Smooth muscle cell (in vitro differentiated cells): ENCODE results near the gene DAB2. TPM values are rescaled to one million over a fixed set of nuclear protein-coding genes. Genes with fewer than 3 reads are reported as not detected.
A peak's percentile ranks its signal among the peaks of the same experiment; 100 is the strongest.

Source experiments
- DNase-seq: peaks from one replicate; lab custom pipeline; 2025; ENCODE audit not compliant: unreplicated experiment; lab: John Stamatoyannopoulos, UW
- H2AFZ ChIP-seq: fragments of 200-600 bp; sonication (generic); 2 replicates; pipeline ENCODE4 v1.6.0; 2016; ENCODE audit warnings: antibody characterized with exemption, low read depth, mild to moderate bottlenecking
- H3F3A ChIP-seq: fragments of 200-600 bp; sonication (generic); 2 replicates; pipeline ENCODE4 v1.6.0; 2017; ENCODE audit warnings: antibody characterized with exemption, low read depth
- H3K27ac ChIP-seq: fragments of 200-600 bp; sonication (generic); 2 replicates; pipeline ENCODE4 v1.5.1; 2016; ENCODE audit warnings: low read depth, mild to moderate bottlenecking
- H3K27me3 ChIP-seq: fragments of 200-600 bp; sonication (generic); 2 replicates; pipeline ENCODE4 v1.6.1; 2016; ENCODE audit warnings: low read depth, mild to moderate bottlenecking
- H3K36me3 ChIP-seq: fragments of 200-600 bp; sonication (generic); 2 replicates; pipeline ENCODE4 v1.5.1; 2016; ENCODE audit warnings: low read depth
- H3K4me1 ChIP-seq: fragments of 200-600 bp; sonication (generic); 2 replicates; pipeline ENCODE4 v1.5.1; 2016; ENCODE audit warnings: low read depth
- H3K4me2 ChIP-seq: fragments of 200-600 bp; sonication (generic); 2 replicates; pipeline ENCODE4 v1.6.0; 2016; ENCODE audit warnings: mild to moderate bottlenecking
- H3K4me3 ChIP-seq: fragments of 200-600 bp; sonication (generic); 2 replicates; pipeline ENCODE4 v1.5.1; 2016; ENCODE audit warnings: mild to moderate bottlenecking
- H3K79me2 ChIP-seq: fragments of 200-600 bp; sonication (generic); 2 replicates; pipeline ENCODE4 v1.6.0; 2016; ENCODE audit warnings: low read depth, mild to moderate bottlenecking
- H3K9ac ChIP-seq: fragments of 200-600 bp; sonication (generic); 2 replicates; pipeline ENCODE4 v1.6.0; 2016; ENCODE audit warnings: low read depth
- H3K9me3 ChIP-seq: fragments of 200-600 bp; sonication (generic); replicated peaks from 2 replicates; pipeline ENCODE4 v1.5.1; 2016; ENCODE audit warnings: low read depth
- H4K20me1 ChIP-seq: fragments of 200-600 bp; sonication (generic); 2 replicates; pipeline ENCODE4 v1.6.0; 2016; ENCODE audit warnings: low read depth
- CTCF ChIP-seq: fragments of 200-600 bp; sonication (generic); IDR thresholded peaks from 2 replicates; pipeline ENCODE4 v1.5.1; 2017; ENCODE audit warnings: borderline replicate concordance, mild to moderate bottlenecking, antibody characterized with exemption; ENCODE audit not compliant: insufficient read depth, poor library complexity, severe bottlenecking
- WGBS: methylation state at CpG from one replicate; pipeline ENCODE4 v1.1.7; 2016; ENCODE audit warnings: low lambda C conversion rate; 5-methylcytosine and 5-hydroxymethylcytosine counted together
- polyA plus RNA-seq: library from polyadenylated mRNA; unstranded; fragments of >200 nt; fragmentation: Nextera tagmentation; extraction: Ambion mirVana; gene quantifications from 2 replicates; pipeline ENCODE4 v1.2.1, GENCODE V29; 2016
- total RNA-seq: library from RNA; depleted of rRNA; stranded (reverse); fragments of >200 nt; gene quantifications from 2 replicates; pipeline ENCODE4 v1.2.3, GENCODE V29; 2014

Gene DAB2
- total and polyA plus RNA-seq, 2 experiments from 2014 or later: 87.2 to 105 TPM

- Histone ChIP-seq H4K20me1 (peaks cover 4% of the 10 kb centered on the region), H2AFZ (no peak overlapping the region), H3K36me3 (peaks cover 7% of the 10 kb centered on the region), H3K4me3 (no peak overlapping the region), H3K9me3 (no peaks in the 10 kb centered on the region), H3F3A (no peaks in the 10 kb centered on the region), H3K79me2 (no peaks in the 10 kb centered on the region), H3K4me1 (no peaks in the 10 kb centered on the region), H3K27me3 (no peaks in the 10 kb centered on the region), H3K9ac (no peak overlapping the region), H3K27ac (no peak overlapping the region), H3K4me2 (no peak overlapping the region)
- peak; percentile 75 for TF ChIP-seq CTCF
- WGBS: 68% methylated on average over 3 of the region's 3 CpGs
- DNase-seq: no peak
Measured at GRCh38 chr5:39376293-39376714, 48.5 kb downstream of the DAB2 start.

GRCh38 chr5:39373791-39374190 lies 51.0 kb downstream of the DAB2 start:
- H3K27me3 ChIP-seq: no peaks in the 10 kb centered on the region
- no peak for TF ChIP-seq CTCF
- no peaks in the 10 kb centered on the region for H3K4me1 ChIP-seq
- no peaks in the 10 kb centered on the region for H3F3A ChIP-seq
- no peak overlapping the region for H3K4me2 ChIP-seq
- peaks cover 7% of the 10 kb centered on the region for H3K36me3 ChIP-seq
- DNase-seq: no peak
- no peak overlapping the region for H3K27ac ChIP-seq
- H3K9ac ChIP-seq: no peak overlapping the region
- no peak overlapping the region for H3K4me3 ChIP-seq
- WGBS: 87% methylated on average over 2 of the region's 2 CpGs
- H4K20me1 ChIP-seq: peaks cover 4% of the 10 kb centered on the region
- no peaks in the 10 kb centered on the region for H3K79me2 ChIP-seq
- H3K9me3 ChIP-seq: no peaks in the 10 kb centered on the region
- no peak overlapping the region for H2AFZ ChIP-seq

GRCh38 chr5:39371367-39371635 lies 53.5 kb downstream of the DAB2 start:
- peaks cover 7% of the 10 kb centered on the region for H3K36me3 ChIP-seq
- 89% methylated on average over 3 of the region's 3 CpGs for WGBS
- H3K4me1 ChIP-seq: no peaks in the 10 kb centered on the region

More at GRCh38 chr5:39371367-39371635, 53.5 kb downstream of the DAB2 start:
- DNase-seq: no peak
- no peak overlapping the region for H3K27ac ChIP-seq
- no peak overlapping the region for H3K4me2 ChIP-seq
- TF ChIP-seq CTCF: no peak
- no peaks in the 10 kb centered on the region for H3K79me2 ChIP-seq
- H3K9ac ChIP-seq: no peak overlapping the region
- no peak overlapping the region for H2AFZ ChIP-seq
- no peaks in the 10 kb centered on the region for H3F3A ChIP-seq
- no peaks in the 10 kb centered on the region for H3K27me3 ChIP-seq
- no peak overlapping the region for H3K4me3 ChIP-seq
- no peaks in the 10 kb centered on the region for H3K9me3 ChIP-seq
- peaks cover 4% of the 10 kb centered on the region for H4K20me1 ChIP-seq
